IMR-90 (cell line): ENCODE results near the gene KCNIP1. TPM values are rescaled to one million over a fixed set of nuclear protein-coding genes. Genes with fewer than 3 reads are reported as not detected.

Experiments used
- ATAC-seq: fragments of 200-7000 bp; cut with Tn5 transposase; 2 replicates; pipeline ENCODE4 v1.9.1; 2020; ENCODE audit warnings: low read depth, mild to moderate bottlenecking, moderate library complexity
- BruUV-seq: library from RNA; stranded (reverse); fragments of 400-500 nt; replicated peaks from 2 replicates; lab custom pipeline; 2021; lab: Mats Ljungman, UMichigan
- CTCF ChIA-PET: fragments of 300-600 bp; formaldehyde crosslinking; extraction: SDS; loops from one replicate; lab custom pipeline; 2021; ENCODE audit warnings: antibody characterized with exemption; lab: Yijun Ruan, JAX
- POLR2A ChIA-PET: fragments of 300-600 bp; sonication (Branson Sonifier 250); formaldehyde crosslinking; loops from one replicate; lab custom pipeline; 2022; ENCODE audit warnings: antibody characterized with exemption; ENCODE audit not compliant: unreplicated experiment; lab: Charles Lee
- DNase-seq: peaks from one replicate; pipeline ENCODE4 v3.0.0; 2013
- H2AFZ ChIP-seq: replicated peaks from 2 replicates; pipeline ENCODE3; 2013; ENCODE audit warnings: low read length, mild to moderate bottlenecking; ENCODE audit not compliant: poor library complexity
- H2AK5ac ChIP-seq: 2 replicates; pipeline ENCODE4 v1.6.1; 2013; ENCODE audit warnings: low read depth, low read length, inconsistent platforms
- H2AK9ac ChIP-seq: replicated peaks from 2 replicates; pipeline ENCODE3; 2013; ENCODE audit warnings: mild to moderate bottlenecking, low read depth, low read length, moderate library complexity; ENCODE audit not compliant: poor library complexity
- H2BK120ac ChIP-seq: 2 replicates; pipeline ENCODE4 v1.6.1; 2013; ENCODE audit warnings: low read depth, low read length, inconsistent platforms
- H2BK15ac ChIP-seq: 3 replicates; pipeline ENCODE4 v1.6.1; 2013; ENCODE audit warnings: low read depth, low read length, inconsistent platforms
- H2BK20ac ChIP-seq: 2 replicates; pipeline ENCODE4 v1.6.1; 2013; ENCODE audit warnings: low read depth, mild to moderate bottlenecking, inconsistent platforms, low read length, moderate library complexity
- H2BK5ac ChIP-seq: 2 replicates; pipeline ENCODE4 v1.6.1; 2013; ENCODE audit warnings: mild to moderate bottlenecking, low read depth, low read length, inconsistent platforms; ENCODE audit not compliant: poor library complexity, severe bottlenecking
- H3K14ac ChIP-seq: replicated peaks from 2 replicates; pipeline ENCODE4 v1.6.1; 2013; ENCODE audit warnings: low read depth, low read length, inconsistent platforms
- H3K18ac ChIP-seq: 2 replicates; pipeline ENCODE4 v1.6.1; 2013; ENCODE audit warnings: low read depth, low read length, control low read depth
- H3K23ac ChIP-seq: 2 replicates; pipeline ENCODE4 v1.6.1; 2013; ENCODE audit warnings: low read depth, low read length, inconsistent platforms
- H3K27ac ChIP-seq: 2 replicates; pipeline ENCODE4 v1.5.1; 2013; ENCODE audit warnings: mild to moderate bottlenecking, control low read depth, low read length; ENCODE audit not compliant: insufficient read depth
- H3K27me3 ChIP-seq: 2 replicates; pipeline ENCODE4 v1.6.1; 2013; ENCODE audit warnings: low read length; ENCODE audit not compliant: control insufficient read depth, insufficient read depth
- H3K36me3 ChIP-seq: 2 replicates; pipeline ENCODE4 v1.6.1; 2013; ENCODE audit warnings: low read length, mixed read lengths; ENCODE audit not compliant: control insufficient read depth, insufficient read depth
- H3K4ac ChIP-seq: 2 replicates; pipeline ENCODE4 v1.6.1; 2013; ENCODE audit warnings: low read depth, low read length, inconsistent platforms
- H3K4me1 ChIP-seq: 2 replicates; pipeline ENCODE4 v1.6.1; 2013; ENCODE audit warnings: low read length, mixed read lengths; ENCODE audit not compliant: control insufficient read depth, insufficient read depth
- H3K4me2 ChIP-seq: 2 replicates; pipeline ENCODE4 v1.6.1; 2013; ENCODE audit warnings: low read depth, mild to moderate bottlenecking, control low read depth, low read length, moderate library complexity
- H3K4me3 ChIP-seq: 2 replicates; pipeline ENCODE4 v1.5.1; 2013; ENCODE audit warnings: low read depth, mild to moderate bottlenecking, control low read depth, low read length, moderate library complexity; ENCODE audit not compliant: insufficient read depth
- H3K56ac ChIP-seq: 2 replicates; pipeline ENCODE4 v1.6.1; 2013; ENCODE audit warnings: low read length, inconsistent platforms; ENCODE audit not compliant: insufficient read depth; ENCODE audit errors: extremely low read depth
- H3K79me1 ChIP-seq, 2 experiments: 2 replicates each; pipeline ENCODE4 v1.6.1; 2013; ENCODE audit warnings: low read length in 2 of 2, inconsistent platforms in 1 of 2, low read depth in 1 of 2
- H3K9ac ChIP-seq: 2 replicates; pipeline ENCODE4 v1.6.1; 2013; ENCODE audit warnings: low read depth, low read length, control low read depth
- H3K9me1 ChIP-seq: 2 replicates; pipeline ENCODE4 v1.6.1; 2013; ENCODE audit warnings: low read length, inconsistent platforms; ENCODE audit not compliant: insufficient read depth
- H3K9me3 ChIP-seq: 2 replicates; pipeline ENCODE4 v1.6.1; 2013; ENCODE audit warnings: low read length; ENCODE audit not compliant: control insufficient read depth, insufficient read depth
- H4K20me1 ChIP-seq: 2 replicates; pipeline ENCODE4 v1.6.1; 2013; ENCODE audit warnings: low read length, inconsistent platforms; ENCODE audit not compliant: insufficient read depth
- H4K5ac ChIP-seq: 2 replicates; pipeline ENCODE4 v1.6.1; 2013; ENCODE audit warnings: mild to moderate bottlenecking, low read depth, low read length, control low read depth
- H4K8ac ChIP-seq, 2 experiments: 2 replicates each; pipeline ENCODE4 v1.6.1; 2013; ENCODE audit warnings: low read depth in 2 of 2, low read length in 2 of 2, control low read depth in 1 of 2, inconsistent platforms in 1 of 2
- H4K91ac ChIP-seq: 2 replicates; pipeline ENCODE4 v1.6.1; 2013; ENCODE audit warnings: low read depth, low read length, inconsistent platforms; ENCODE audit not compliant: insufficient read depth
- BHLHE40 ChIP-seq: fragments of 150-350 bp; IDR thresholded peaks from 2 replicates; pipeline ENCODE4 v1.6.1; 2016; ENCODE audit warnings: mild to moderate bottlenecking, low read depth, low read length
- CEBPB ChIP-seq: IDR thresholded peaks from 2 replicates; pipeline ENCODE4 v1.6.1; 2012; ENCODE audit warnings: low read depth, low read length, improper control_type of control experiment
- CHD1 ChIP-seq: IDR thresholded peaks from 2 replicates; pipeline ENCODE4 v1.6.1; 2012; ENCODE audit warnings: low read depth, low read length, improper control_type of control experiment
- CTCF ChIP-seq: conservative IDR thresholded peaks from 2 replicates; pipeline ENCODE4 v1.5.1; 2012; ENCODE audit warnings: mild to moderate bottlenecking, low read depth, low read length, improper control_type of control experiment
- ELK1 ChIP-seq: fragments of 150-350 bp; IDR thresholded peaks from 2 replicates; pipeline ENCODE4 v1.6.1; 2016; ENCODE audit warnings: low read depth, mild to moderate bottlenecking, low read length, moderate library complexity, borderline replicate concordance
- FOS ChIP-seq: fragments of 150-350 bp; IDR thresholded peaks from 2 replicates; pipeline ENCODE4 v1.6.1; 2016; ENCODE audit warnings: low read depth, low read length
- MAFK ChIP-seq: IDR thresholded peaks from 2 replicates; pipeline ENCODE4 v1.6.1; 2012; ENCODE audit warnings: low read depth, low read length, improper control_type of control experiment
- MAZ ChIP-seq: IDR thresholded peaks from 2 replicates; pipeline ENCODE4 v1.6.1; 2012; ENCODE audit warnings: low read depth, mild to moderate bottlenecking, low read length, improper control_type of control experiment, moderate library complexity, borderline replicate concordance
- MXI1 ChIP-seq: IDR thresholded peaks from 2 replicates; pipeline ENCODE4 v1.6.1; 2012; ENCODE audit warnings: low read depth, mild to moderate bottlenecking, low read length, moderate library complexity, borderline replicate concordance
- NFE2L2 ChIP-seq: fragments of 150-350 bp; IDR thresholded peaks from 2 replicates; pipeline ENCODE4 v1.6.1; 2016; ENCODE audit warnings: low read depth, mild to moderate bottlenecking, low read length
- RAD21 ChIP-seq: IDR thresholded peaks from 2 replicates; pipeline ENCODE4 v1.6.1; 2012; ENCODE audit warnings: low read length, improper control_type of control experiment
- RCOR1 ChIP-seq: IDR thresholded peaks from 2 replicates; pipeline ENCODE4 v1.6.1; 2012; ENCODE audit warnings: mild to moderate bottlenecking, low read length, improper control_type of control experiment; ENCODE audit not compliant: insufficient replicate concordance
- RFX5 ChIP-seq: IDR thresholded peaks from 2 replicates; pipeline ENCODE4 v1.8.0; 2012; ENCODE audit warnings: low read depth, mild to moderate bottlenecking, low read length, moderate library complexity
- SMC3 ChIP-seq: fragments of 150-350 bp; IDR thresholded peaks from 2 replicates; pipeline ENCODE4 v1.6.1; 2016; ENCODE audit warnings: low read depth, mild to moderate bottlenecking, antibody characterized with exemption, low read length, moderate library complexity
- USF2 ChIP-seq: fragments of 150-350 bp; IDR thresholded peaks from 2 replicates; pipeline ENCODE4 v1.6.1; 2017; ENCODE audit warnings: mild to moderate bottlenecking, antibody characterized with exemption, low read length, low read depth
- WGBS, 2 experiments: methylation state at CpG; one replicate each; pipeline versions ENCODE4 v1.1.5 to v1.1.7; 2013; ENCODE audit warnings: missing lambda C conversion rate in 2 of 2; ENCODE audit not compliant: insufficient read length in 1 of 2; ENCODE audit errors: extremely low coverage in 2 of 2; 5-methylcytosine and 5-hydroxymethylcytosine counted together
- dilution Hi-C: fragments of 300-500 bp; cut with HindIII; formaldehyde crosslinking; loops from one replicate; pipeline ENCODE4 v1.14.3; 2018; ENCODE audit warnings: low sequenced_read_pairs; ENCODE audit not compliant: unreplicated experiment
- in situ Hi-C: fragments of 300-500 bp; cut with MboI; formaldehyde crosslinking; loops from 3 replicates; pipeline ENCODE4 v1.14.3; 2019; ENCODE audit warnings: low sequenced_read_pairs, inconsistent platforms, mixed read lengths
- intact Hi-C: fragments of 100-400 bp; cut with micrococcal nuclease; formaldehyde crosslinking; loops from 2 replicates; pipeline ENCODE4 v1.10.0; 2022
- polyA plus RNA-seq, 3 experiments: library from polyadenylated mRNA; depleted of rRNA; stranded (reverse); fragments of >200 nt; gene quantifications; 2 replicates each; pipeline ENCODE4 v1.2.3, GENCODE V29; 2012; ENCODE audit warnings: low replicate concordance in 1 of 3
- total RNA-seq: library from RNA; depleted of rRNA; stranded (reverse); fragments of >200 nt; gene quantifications from 2 replicates; pipeline ENCODE4 v1.2.3, GENCODE V29; 2012

Gene KCNIP1
- total and polyA plus RNA-seq, 2 of the 4 experiments (the other 2 are of a cell fraction) = not detected

GRCh38 chr5:170655920-170656319, 152.1 kb downstream of the KCNIP1 start:
- Histone ChIP-seq H3K4me2 (no peak overlapping the region), H4K20me1 (no peaks in the 10 kb centered on the region), H2AK9ac (no peak overlapping the region), H2AFZ (no peak overlapping the region), H3K18ac (no peak overlapping the region), H3K4ac (no peak overlapping the region), H3K27me3 (no peaks in the 10 kb centered on the region), H3K4me1 (no peaks in the 10 kb centered on the region), H3K36me3 (no peaks in the 10 kb centered on the region), H3K14ac (no peak overlapping the region), H4K91ac (no peak overlapping the region), H4K5ac (no peak overlapping the region), H2BK15ac (no peak overlapping the region), H3K56ac (no peak overlapping the region), H3K27ac (no peak overlapping the region), H3K9ac (no peak overlapping the region), H2AK5ac (no peak overlapping the region), H3K9me1 (no peaks in the 10 kb centered on the region), H2BK5ac (no peak overlapping the region), H3K4me3 (no peak overlapping the region), H3K23ac (no peak overlapping the region), H3K9me3 (no peaks in the 10 kb centered on the region), H2BK120ac (no peak overlapping the region), H4K8ac (no peak overlapping the region), H3K79me1 (no peaks in the 10 kb centered on the region), H2BK20ac (no peak overlapping the region)
- TF ChIP-seq MXI1 (no peak), USF2 (no peak), RAD21 (no peak), BHLHE40 (no peak), MAZ (no peak), FOS (no peak), NFE2L2 (no peak), CHD1 (no peak), CTCF (no peak), CEBPB (no peak), SMC3 (no peak), RCOR1 (no peak), RFX5 (no peak), ELK1 (no peak), MAFK (no peak)
- DNase-seq (no peak), ATAC-seq (no peak)
- ChIA-PET CTCF (no interaction called here), POLR2A (no interaction called here)
- no TSS peak for BruUV-seq
- in situ Hi-C loops = no loop called here
- intact Hi-C loops = no loop called here
- dilution Hi-C loops = no loop called here
- no CpG with 5 or more reads among the region's 4 CpGs for WGBS, 2 experiments
